ENCODE data around the gene HSPA12B. TPM values are rescaled to one million over a fixed set of nuclear protein-coding genes. Genes with fewer than 3 reads are reported as not detected.

HSPA12B gene
- total RNA-seq, 4 donors from 2014 or later = 0.75 to 4.1 (median 2.7) TPM

DNA sequence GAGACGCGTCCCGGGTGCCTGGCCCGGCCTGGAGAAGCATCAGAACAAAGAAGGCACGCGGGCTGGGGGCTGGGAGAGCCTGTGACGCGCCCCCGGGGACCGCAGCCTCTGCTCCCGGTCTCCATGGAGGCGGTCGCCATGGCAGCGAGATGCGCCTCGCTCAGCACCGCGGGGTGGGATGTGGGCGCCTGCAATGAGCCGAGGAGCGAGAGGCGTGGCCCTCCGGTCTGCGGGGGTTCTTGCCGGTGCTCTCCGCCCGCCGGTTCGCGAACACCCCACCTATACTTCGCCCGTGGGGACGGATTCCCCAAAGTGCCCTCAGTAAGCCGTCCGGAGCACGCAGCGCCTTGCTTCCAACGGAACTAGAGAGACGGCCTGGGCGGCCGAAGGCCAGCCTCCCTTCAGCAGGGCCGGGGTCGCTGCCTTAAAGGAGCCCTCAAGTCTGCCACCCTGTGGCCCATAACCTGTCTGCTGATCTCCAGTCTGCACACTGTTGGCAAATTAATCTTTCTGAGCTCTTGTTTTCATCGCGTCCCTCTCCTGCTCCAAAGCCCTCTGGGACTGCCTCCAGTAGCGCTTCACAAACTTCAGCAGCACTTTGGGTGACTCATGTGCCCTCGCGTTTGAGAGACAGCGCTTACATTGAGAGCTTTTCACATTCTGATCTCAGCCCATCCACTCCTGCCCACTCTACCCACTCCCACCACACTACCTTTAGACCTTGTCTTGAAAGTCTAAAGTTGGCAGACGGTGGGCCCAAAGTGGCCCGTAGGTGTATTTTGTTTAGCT is 36.1 kb downstream of the HSPA12B start:
- Histone ChIP-seq H3K4me1 (peaks cover 0 to 49% (median 33%) of the 10 kb centered on the region in 4 donors), H3K9me3 (no peaks in the 10 kb centered on the region), H3K36me3 (no peaks in the 10 kb centered on the region), H3K4me3 (peak overlapping the region; percentile 54 to 72 (median 68)), H3K27ac (peak overlapping the region; percentile 90 to 97 (median 94)), H3K27me3 (no peaks in the 10 kb centered on the region)
- intact Hi-C loops (cut with DNase I; ENCODE audit: low total_unique reads) (no loop called here), in situ Hi-C loops (cut with MboI; ENCODE audit: low pct_ligation_motif_present in 1 of 4, low pct_unique_long_range_greater_than_20kb in 1 of 4, low sequenced_read_pairs in 3 of 4) (no loop called here)
- peak; percentile 77 for DNase-seq
- WGBS, 2 donors (ENCODE audit: low coverage in 1 of 2) = 0 to 2% methylated on average over 3 to 49 of the region's 51 CpGs
- TF ChIP-seq EP300 (IDR thresholded peaks at IDR 0.05; ENCODE audit: low read depth) = no peak
- TF ChIP-seq, protein P1, sequence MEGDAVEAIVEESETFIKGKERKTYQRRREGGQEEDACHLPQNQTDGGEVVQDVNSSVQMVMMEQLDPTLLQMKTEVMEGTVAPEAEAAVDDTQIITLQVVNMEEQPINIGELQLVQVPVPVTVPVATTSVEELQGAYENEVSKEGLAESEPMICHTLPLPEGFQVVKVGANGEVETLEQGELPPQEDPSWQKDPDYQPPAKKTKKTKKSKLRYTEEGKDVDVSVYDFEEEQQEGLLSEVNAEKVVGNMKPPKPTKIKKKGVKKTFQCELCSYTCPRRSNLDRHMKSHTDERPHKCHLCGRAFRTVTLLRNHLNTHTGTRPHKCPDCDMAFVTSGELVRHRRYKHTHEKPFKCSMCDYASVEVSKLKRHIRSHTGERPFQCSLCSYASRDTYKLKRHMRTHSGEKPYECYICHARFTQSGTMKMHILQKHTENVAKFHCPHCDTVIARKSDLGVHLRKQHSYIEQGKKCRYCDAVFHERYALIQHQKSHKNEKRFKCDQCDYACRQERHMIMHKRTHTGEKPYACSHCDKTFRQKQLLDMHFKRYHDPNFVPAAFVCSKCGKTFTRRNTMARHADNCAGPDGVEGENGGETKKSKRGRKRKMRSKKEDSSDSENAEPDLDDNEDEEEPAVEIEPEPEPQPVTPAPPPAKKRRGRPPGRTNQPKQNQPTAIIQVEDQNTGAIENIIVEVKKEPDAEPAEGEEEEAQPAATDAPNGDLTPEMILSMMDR (IDR thresholded peaks at IDR 0.05) = peak; percentile 31 to 49 (median 47)

DNA sequence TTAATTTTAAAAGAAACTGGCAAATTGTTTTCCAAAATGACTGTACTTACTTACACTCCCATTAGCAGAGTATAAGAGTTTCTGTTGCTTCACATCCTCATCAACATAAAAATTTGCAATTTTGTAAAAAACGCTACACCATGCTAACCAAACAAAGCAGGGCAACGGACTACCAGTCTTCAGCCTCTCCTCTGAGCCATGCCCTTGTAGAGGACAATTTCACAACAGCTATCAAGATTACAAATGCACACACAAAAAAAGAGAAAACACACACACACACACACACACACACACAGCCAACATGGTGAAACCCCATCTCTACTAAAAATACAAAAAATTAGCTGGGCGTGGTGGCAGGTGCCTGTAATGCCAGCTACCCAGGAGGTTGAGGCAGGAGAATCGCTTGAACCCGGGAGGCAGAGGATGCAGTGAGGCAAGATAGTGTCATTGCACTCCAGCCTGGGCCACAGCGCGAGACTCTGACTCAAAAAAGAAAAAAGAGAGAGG is 39.1 kb downstream of the HSPA12B start:
- TF ChIP-seq POLR2A (IDR thresholded peaks at IDR 0.05) = no peak
- TF ChIP-seq, protein P1 (IDR thresholded peaks at IDR 0.05) = no peak
- no peak for TF ChIP-seq POLR2AphosphoS5 (IDR thresholded peaks at IDR 0.05)
- no peak for TF ChIP-seq EP300 (IDR thresholded peaks at IDR 0.05; ENCODE audit: low read depth)
- in situ Hi-C loops (cut with MboI; ENCODE audit: low pct_ligation_motif_present in 1 of 4, low pct_unique_long_range_greater_than_20kb in 1 of 4, low sequenced_read_pairs in 3 of 4) (no loop called here), intact Hi-C loops (cut with DNase I; ENCODE audit: low total_unique reads) (no loop called here)
- Histone ChIP-seq H3K36me3 (no peaks in the 10 kb centered on the region), H3K4me1 (peaks cover 0 to 25% (median 22%) of the 10 kb centered on the region in 4 donors), H3K9me3 (no peaks in the 10 kb centered on the region), H3K27ac (no peak overlapping the region), H3K27me3 (no peaks in the 10 kb centered on the region), H3K4me3 (no peak overlapping the region)
- DNase-seq = no peak
- 83 to 84% methylated on average over 5 to 7 of the region's 7 CpGs for WGBS, 2 donors (ENCODE audit: low coverage in 1 of 2)

DNA sequence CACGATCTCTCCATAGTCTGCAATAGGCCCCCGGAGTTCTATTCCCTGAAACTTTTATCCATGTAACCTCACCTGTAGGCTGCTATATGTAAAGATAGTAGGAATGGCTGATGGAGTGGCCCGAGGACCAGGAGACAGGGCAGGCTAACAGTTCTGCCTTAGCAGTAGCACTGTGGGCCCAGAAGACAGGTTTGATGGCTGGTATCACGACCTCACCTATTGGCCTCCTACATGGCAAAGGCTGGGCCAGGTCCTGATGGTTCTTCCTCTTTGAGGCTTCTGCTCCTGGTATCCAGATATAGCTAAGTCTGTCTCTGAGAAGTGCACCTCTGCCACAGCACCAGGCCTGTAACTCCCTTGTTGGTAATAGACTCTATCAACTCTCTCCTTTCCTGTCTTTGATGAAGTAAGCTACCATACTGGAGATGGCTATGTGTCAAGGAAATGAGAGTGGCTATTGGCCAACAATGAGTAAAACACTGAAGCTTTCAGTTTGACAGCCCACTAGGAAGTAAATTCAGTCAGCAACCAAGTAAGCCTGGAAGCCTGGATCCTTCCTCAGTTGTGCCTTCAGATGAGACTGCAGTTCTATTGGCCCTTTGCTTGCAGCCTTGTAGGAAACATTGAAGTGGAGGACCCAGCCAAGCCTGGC is 43.1 kb downstream of the HSPA12B start:
- Histone ChIP-seq H3K36me3 (no peaks in the 10 kb centered on the region), H3K27me3 (peaks cover 16% of the 10 kb centered on the region), H3K9me3 (no peaks in the 10 kb centered on the region), H3K4me3 (no peak overlapping the region), H3K27ac (no peak overlapping the region), H3K4me1 (peaks cover 0 to 18% (median 14%) of the 10 kb centered on the region in 4 donors)
- DNase-seq = no peak
- WGBS, 2 donors (ENCODE audit: low coverage in 1 of 2) = 86 to 94% methylated on average over 2 to 4 of the region's 4 CpGs
- intact Hi-C loops (cut with DNase I; ENCODE audit: low total_unique reads) = no loop called here
- TF ChIP-seq POLR2AphosphoS5 (IDR thresholded peaks at IDR 0.05) (no peak), POLR2A (IDR thresholded peaks at IDR 0.05) (no peak), EP300 (IDR thresholded peaks at IDR 0.05; ENCODE audit: low read depth) (no peak)
- TF ChIP-seq, protein P1 (IDR thresholded peaks at IDR 0.05) = no peak
- in situ Hi-C loops (cut with MboI; ENCODE audit: low pct_ligation_motif_present in 1 of 4, low pct_unique_long_range_greater_than_20kb in 1 of 4, low sequenced_read_pairs in 3 of 4) = no loop called here

DNA sequence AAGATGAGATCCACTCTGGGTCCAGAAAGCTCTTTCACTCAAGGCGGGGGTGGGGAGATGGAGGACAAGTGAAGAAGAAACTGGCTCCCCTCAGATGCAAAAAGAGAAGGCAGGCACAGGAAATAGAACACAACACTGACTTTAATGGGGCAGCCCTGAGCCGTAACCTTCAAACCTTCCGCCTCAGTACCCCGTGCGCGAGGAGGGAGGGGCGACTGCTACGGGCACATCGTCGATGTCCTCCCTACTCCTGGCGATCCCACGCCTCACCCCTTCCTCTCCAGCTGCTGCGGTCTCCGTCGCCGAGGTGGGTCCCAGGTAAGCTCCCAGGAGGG is 44.9 kb downstream of the HSPA12B start:
- Histone ChIP-seq H3K4me1 (peaks cover 5 to 25% (median 19%) of the 10 kb centered on the region in 4 donors), H3K36me3 (no peaks in the 10 kb centered on the region), H3K27me3 (peaks cover 16% of the 10 kb centered on the region), H3K9me3 (no peaks in the 10 kb centered on the region), H3K4me3 (peak overlapping the region; percentile 22 to 51 (median 36)), H3K27ac (peak overlapping the region in 1 of 4 donors; percentile 36)
- in situ Hi-C loops (cut with MboI; ENCODE audit: low pct_ligation_motif_present in 1 of 4, low pct_unique_long_range_greater_than_20kb in 1 of 4, low sequenced_read_pairs in 3 of 4) (no loop called here), intact Hi-C loops (cut with DNase I; ENCODE audit: low total_unique reads) (no loop called here)
- TF ChIP-seq EP300 (IDR thresholded peaks at IDR 0.05; ENCODE audit: low read depth) = no peak
- TF ChIP-seq POLR2AphosphoS5 (IDR thresholded peaks at IDR 0.05) = no peak
- TF ChIP-seq POLR2A (IDR thresholded peaks at IDR 0.05) = no peak
- TF ChIP-seq, protein P1 (IDR thresholded peaks at IDR 0.05) = no peak
- 14 to 50% methylated on average over 2 to 16 of the region's 16 CpGs for WGBS, 2 donors (ENCODE audit: low coverage in 1 of 2)
- DNase-seq = no peak
